Measurements from ENCODE around the gene BCDIN3D.

Gene BCDIN3D

DNA sequence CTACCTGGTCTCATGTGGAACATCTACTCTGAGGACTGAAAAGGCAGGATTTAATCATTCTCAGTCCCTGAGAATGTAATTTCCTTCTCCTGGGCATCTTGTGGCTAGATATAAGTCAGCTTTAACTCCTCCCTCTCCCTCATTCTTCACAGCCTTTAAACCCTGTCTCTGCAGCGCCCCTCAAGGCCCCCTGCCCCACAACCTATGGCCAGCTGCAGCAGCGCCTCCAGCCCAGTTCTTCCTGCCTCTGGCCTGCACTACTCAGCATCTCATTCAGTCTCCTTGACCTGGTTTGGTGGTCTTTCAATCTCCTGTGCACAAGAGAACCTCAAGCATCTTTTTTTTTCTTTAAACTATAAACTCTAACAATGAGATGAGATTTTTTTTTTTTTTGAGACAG, 44.0 kb downstream of the BCDIN3D start:
- in situ Hi-C loops (cut with HindIII; ENCODE audit: low sequenced_read_pairs), result no loop called here

DNA sequence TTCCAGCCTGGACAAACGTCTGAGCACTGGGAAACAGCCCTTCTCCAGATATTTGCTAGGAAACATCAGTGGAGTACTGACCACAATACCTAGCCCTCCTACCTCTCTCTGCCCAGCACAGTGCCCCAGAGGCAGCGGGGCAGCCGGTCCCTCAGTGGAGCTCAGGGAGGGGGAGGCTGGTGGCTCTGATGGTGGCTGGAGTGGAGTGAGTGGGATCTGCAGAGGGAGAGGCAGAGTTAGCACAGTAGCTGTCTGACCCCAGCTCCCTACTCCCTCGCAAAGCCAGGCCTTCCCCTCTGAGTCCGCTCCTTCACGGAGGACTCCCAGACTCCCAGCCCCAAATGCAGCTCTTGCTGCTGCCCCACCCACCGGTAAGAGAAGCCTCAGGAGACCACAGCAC, 44.7 kb downstream of the BCDIN3D start:
- in situ Hi-C loops (cut with HindIII; ENCODE audit: low sequenced_read_pairs), result no loop called here

DNA sequence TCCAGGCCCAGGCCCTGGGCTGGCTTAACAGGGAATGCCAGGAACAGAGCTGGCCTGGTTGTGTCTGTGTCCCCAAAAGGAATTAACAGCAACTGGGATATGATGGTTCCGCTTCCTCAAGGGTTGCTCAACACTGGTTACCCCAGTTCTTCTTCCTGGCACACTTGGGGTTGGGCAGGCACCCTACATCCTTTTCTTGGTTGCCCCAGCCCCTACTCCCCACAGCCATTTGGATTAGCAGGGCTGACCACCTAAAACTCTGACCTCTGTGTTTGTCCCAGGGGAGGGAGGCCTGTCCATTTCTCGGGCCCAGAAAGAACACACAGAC, 45.5 kb downstream of the BCDIN3D start:
- in situ Hi-C loops (cut with HindIII; ENCODE audit: low sequenced_read_pairs), result no loop called here

DNA sequence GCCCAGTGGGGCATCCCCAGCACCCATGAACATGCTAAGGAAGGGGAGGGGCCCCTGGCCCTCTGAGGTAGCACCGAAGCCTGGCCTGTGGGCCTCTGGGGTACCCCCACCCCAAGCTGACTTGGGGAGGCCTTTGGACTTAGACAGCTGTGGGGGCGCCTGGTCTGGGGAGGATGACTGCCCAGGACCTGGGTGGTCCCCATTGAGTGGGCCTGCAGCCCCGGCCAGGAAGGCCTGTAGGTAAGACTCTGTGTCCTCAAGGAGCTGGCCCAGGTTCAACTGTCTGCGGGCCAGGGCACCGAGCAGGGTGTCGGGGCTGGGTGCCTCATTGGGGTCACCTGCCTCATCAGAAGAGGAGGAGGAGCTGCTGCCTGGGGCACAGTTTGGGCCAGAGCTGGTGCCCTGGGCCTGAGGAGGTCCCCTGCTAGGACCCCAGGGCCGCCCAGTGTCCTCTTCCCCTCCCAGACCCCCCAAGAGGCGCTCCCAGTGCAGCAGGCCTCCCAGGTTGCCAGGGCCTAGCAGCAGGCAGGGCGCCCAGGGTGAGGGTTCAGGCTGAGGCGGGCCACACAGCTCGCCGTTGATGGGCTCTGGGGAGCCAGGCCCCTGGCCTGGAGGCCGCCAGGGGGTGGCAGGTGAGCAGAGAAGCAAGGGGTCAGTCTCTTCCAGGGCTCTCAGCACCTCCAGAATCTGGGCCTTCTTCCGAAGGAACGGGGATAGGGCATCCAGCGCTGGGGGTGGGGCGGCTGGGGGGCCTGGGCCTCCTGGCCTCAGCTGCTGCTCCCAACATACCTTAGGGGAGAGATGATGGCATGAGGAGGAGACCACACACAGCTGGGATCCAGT, 46.1 kb downstream of the BCDIN3D start:
- in situ Hi-C loops (cut with HindIII; ENCODE audit: low sequenced_read_pairs), result no loop called here

DNA sequence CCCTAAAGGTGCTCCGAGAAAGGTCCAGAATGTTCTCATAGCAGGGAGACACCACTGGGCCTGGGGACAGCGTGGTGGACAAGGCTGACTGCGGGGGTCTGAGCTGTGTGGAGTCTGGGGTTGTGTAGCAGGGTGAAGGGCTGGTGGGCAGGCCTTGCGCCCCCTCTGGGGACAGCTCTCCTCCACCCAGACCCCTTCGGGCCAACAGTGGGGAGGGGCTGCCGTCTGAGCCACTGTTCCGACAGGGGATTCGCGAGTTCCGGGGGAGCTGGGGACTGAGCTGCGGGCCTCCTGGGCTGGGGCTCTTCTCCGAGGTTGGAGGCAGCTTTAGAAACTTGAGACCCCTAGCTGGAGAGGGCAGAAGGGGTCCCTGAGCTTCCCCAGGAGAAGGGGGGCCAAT, 46.8 kb downstream of the BCDIN3D start:
- in situ Hi-C loops (cut with HindIII; ENCODE audit: low sequenced_read_pairs), result no loop called here

DNA sequence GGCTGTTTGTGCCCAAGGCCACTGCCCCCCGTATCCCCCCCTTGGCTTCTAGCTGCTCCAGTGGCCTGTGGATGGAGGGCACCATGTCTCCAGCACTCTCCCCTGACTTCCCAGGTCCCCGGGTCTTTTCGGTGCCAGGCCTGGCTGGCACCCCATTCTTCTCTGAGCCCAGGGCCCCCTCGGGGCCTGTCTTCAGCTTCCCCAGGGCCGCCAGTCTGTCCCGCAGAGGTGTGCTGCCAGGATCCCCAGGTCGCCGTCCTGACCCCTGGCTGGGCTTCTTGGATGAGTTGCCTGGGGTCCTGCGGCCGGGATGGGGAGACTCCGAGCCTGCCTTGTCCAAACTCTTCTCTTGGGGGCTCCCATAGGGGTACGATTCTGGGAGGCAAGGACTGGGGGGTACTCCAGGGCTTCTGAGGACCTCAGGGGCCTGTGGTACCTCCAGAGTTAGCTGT, 47.2 kb downstream of the BCDIN3D start:
- in situ Hi-C loops (cut with HindIII; ENCODE audit: low sequenced_read_pairs), result no loop called here

DNA sequence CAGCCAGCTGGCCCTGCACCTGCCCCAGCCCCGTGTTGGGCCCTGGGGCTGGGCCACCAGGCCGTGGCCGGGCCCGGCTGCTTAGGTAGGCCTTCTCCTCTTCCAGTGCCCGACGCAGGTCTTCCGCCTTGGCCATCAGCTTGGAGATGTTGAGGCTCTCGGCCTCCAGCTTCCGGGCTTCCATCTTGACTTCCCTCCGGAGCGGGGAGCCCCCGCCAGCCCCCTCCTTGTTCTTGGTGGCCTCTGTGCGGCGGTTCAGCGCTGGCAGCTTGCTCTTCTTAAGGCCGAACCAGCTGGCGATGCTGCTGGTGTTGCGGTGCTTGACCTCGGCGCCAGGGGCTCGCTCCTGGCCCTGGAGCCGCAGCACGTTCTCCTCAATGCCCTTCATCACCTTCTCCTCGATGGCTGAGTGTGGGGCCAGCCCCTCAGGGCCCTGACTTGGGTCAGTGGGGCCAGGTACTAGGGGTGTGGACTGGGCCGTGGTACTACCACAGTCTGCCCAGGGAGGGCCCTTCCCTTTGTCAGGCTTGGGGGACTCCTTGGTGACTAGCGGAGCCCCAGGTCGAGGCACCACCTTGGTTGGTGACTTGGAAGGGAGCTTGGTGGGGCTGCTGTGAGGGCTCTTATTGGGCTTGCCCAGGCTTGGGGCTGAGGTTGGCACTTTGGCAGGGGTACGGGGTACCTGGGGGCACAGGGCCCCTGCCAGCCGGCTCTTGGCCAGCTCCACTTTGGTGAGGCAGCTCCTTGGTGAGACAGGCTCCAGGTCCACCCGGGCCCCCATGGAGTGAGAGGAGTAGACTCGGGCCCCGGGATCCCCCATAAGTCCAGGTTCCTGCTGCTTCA, 47.9 kb downstream of the BCDIN3D start:
- in situ Hi-C loops (cut with HindIII; ENCODE audit: low sequenced_read_pairs), result no loop called here

DNA sequence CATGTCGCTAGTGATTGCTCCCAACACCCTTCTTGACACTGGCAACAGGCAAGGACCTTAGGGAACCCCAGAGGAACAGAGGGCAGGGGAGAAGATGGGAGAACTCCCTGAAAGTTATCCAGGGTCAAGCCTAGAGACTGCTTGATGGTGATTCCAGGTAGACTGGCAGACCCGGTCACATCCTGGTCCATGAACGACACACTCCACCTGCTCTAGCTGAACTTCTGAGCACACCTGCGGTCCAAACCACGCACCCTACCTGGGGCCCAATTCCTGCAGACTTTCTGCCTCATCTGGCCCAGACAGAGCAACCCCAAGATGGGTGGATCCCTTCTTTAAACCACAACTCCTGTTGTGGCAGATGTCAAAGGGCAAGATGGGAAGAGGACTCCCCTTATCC, 48.9 kb downstream of the BCDIN3D start:
- in situ Hi-C loops (cut with HindIII; ENCODE audit: low sequenced_read_pairs), result no loop called here

DNA sequence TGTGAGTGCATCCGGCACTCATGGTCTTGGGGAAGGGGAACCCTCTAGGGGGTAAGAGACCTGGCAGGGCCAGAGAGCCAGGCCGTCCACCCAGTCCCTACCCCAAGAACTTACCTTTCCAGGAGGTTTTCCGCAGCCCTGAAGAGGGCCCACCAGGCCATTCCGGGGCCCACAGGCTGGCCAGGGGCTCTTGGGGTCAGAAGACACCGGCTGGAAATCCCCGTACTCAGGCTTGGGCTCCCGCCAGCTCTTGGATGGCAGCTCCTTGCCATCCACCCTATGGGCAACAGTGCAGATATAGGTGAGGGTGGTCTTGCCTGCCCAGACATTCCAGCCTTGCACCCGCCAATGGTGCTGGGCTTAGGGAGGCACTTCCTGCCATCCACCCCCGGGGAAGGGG, 49.3 kb downstream of the BCDIN3D start:
- in situ Hi-C loops (cut with HindIII; ENCODE audit: low sequenced_read_pairs), result no loop called here

DNA sequence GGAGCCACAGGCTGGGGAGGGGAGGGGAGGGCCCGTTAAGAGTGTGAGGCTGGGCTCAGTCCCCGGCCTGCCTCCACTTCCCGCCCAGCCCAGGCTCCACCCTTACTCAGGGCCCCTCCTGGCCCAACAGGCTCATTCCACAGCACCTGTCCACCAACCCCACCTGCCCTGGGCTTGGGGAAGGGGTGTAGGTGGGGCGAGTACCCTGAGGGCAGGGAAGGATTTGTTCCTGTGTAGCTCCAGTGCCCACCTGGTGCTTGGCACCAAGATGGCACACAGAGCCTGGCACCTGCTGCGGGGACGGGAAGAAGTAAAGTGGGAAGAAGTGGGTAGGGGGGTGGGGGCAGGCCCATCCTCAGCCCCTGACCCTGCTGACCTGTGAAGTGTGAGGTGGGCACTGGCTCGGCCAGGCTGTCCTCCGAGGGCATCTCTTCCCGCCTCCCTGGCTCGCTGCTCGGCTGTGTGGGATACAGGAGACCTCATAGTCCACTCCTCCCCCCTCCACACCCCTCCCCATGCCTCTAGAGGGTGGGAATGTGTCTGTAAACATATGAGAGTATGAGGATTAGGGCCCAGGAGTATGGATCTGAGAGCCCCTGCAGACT, 49.8 kb downstream of the BCDIN3D start:
- in situ Hi-C loops (cut with HindIII; ENCODE audit: low sequenced_read_pairs), result no loop called here

DNA sequence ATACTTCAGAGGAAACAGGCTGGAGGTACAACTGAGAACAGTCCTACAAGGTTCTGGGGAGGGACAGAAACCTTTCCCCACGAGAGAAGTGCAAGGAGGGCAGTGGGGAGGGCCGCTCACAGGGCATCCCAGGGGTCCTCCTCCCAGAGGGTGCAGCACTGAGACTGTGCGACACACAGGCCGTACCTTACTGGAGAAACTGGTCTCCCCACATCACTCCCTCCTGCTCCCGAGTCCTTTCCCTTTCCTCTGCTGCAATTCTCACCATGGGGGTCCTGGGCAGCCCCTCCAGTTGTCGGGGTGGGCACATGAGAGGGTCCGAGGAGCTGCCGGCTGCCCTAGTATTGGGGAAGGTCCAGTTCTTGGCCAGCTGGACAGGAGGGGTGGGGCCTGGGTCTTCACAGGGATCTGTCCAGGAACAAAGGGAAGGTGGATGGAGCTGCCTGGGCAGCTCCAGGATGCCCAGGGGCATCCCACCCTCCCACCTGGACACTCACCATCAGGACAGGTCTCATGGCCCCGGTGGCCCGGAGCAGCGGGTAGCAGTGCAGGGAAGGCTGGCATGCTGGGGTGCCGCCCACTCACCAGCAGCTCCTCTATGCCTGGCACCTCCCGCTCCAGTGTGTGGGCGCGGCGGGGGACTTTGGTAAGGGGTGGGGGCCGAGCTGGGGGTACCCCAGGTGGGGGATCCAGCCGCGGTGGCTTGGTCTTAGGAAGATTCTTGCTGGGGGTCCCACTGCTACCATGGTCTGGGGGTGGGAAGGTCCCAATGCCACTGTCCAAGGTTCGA, 50.5 kb downstream of the BCDIN3D start:
- in situ Hi-C loops (cut with HindIII; ENCODE audit: low sequenced_read_pairs), result no loop called here

DNA sequence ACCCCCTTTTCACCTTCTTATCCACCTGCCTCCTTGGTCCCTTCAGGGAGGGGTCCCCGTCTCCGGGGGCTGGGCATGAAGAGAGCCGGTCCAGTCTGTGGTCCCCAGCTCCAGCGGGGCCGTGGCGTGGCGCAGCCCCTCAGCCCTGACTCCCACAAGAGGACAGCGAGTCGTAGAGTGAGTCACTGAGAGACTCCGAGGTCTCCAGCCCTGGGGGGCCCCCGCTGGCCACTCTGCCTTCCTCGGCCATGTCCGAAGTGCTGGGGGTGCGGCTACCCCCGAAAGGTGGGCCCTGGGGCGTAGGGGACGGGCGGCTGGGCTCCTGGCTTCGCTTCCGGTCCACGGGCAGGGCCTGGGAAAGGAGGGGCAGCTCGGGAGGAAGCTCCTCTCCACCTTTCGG, 51.2 kb downstream of the BCDIN3D start:
- in situ Hi-C loops (cut with HindIII; ENCODE audit: low sequenced_read_pairs), result no loop called here

DNA sequence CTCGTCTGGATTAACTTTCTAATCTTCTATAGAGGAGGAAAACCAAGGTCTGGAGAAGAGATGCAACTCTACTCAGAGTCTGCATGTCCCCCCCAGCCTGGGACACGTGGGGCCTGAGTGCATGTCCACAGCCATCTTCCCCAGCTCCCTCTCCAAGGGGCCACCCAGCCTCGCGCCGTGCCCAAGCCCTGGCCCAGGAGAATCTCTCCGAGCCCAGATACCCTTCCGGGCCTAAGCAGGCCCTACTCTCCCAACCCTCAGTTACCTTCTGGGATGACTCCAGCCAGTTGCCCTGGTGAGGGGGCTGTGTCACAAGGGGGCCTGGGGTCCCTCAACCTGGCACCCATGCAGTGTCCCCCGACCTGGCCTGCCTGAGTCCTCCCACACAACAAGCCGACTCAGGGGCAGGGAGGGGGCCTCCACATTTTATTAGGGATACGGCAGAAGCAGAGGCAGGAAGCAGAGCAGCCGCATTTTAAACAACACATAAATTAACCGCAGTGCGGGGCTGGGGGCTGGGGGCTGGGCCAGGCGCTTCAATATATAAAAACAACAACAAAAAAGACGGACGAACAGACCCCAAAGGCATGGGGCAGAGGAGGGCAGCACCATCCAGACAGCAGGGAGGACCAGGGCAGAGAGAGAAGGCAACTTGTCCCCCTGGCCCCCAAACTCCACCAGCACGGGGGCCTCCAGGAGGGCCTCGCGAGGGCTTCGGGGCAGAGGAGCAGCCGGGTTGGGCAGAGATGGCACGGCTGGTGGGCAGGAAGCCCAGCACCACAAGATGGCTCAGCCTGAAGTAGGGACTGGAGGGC, 52.0 kb downstream of the BCDIN3D start:
- in situ Hi-C loops (cut with HindIII; ENCODE audit: low sequenced_read_pairs), result no loop called here

DNA sequence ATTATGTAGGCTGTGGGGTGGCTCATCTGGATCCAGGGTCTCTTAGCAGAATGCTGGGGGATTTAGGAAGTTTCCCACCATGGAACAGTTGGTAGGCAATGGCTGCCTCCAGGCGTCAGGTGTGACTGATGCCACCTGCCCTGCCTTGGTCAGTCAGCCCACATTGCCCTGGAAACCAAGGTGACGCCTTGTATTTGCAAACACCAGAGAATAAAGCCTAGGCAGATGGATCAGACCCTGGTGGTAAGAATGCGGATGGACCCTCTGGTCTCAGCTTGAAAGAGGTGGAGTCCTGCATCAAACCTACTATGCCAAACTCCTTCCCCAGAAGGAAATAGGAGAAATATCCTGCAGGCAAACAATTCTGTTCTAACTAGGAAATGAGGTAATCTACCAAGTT, 52.9 kb downstream of the BCDIN3D start:
- in situ Hi-C loops (cut with HindIII; ENCODE audit: low sequenced_read_pairs), result no loop called here

DNA sequence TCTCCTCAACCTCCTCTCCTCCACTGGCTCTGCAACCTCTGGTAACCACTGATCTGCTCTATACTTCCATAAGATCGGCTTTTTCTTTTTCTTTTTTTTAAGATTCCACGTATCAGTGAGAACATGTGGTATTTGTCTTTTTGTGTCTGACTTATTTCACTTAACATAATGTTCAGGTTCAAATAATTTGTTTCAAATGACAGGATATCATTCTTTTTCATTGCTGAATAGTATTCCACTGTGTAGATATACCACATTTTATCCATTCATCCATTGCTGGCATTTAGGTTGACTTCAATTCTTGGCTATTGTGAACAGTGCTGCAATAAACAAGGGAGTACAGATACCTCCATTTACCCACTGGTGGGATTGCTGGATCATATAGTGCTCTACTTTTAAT, 55.2 kb downstream of the BCDIN3D start:
- in situ Hi-C loops (cut with HindIII; ENCODE audit: low sequenced_read_pairs), result no loop called here
